Embryonic facial prominence (tissue), 1 donor: Measurements from ENCODE around the gene CLIP2.
"Not testable (repeated sequence)": the region's sequence is repeated elsewhere in the genome, so short reads cannot be mapped to it uniquely, and the experiment has no call there.

ENCODE experiments used
- DNase-seq: peaks from one replicate; pipeline ENCODE4 v3.0.0-alpha.2; 2016; ENCODE audit errors: extremely low spot score

CLIP2 gene

GRCh38 chr7:74297516-74298233 lies 8.5 kb downstream of the CLIP2 start:
- no peak for DNase-seq

GRCh38 chr7:74299401-74299800 lies 10.2 kb downstream of the CLIP2 start:
- no peak for DNase-seq

DNA sequence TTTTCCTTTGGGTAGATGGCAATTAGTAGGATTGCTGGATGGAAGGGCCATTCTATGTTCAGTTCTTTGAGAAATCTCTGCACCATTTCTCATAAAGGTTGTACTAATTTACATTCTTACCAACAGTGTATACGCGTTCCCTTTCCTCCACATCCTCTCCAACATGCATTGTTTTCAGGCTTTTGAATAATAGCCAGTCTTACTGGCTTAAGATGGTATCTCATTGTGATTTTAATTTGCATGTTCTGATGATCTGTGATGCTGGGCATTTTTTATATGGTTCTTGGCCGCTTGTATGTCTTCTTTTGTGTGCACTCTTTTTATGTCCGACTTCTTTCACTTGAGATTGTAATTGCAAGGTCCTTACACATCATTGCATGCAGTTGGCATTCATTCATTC lies 11.7 kb downstream of the CLIP2 start:
- no peak for DNase-seq

- no peak for DNase-seq
Observed at GRCh38 chr7:74302745-74303221, 13.6 kb downstream of the CLIP2 start.

- no peak for DNase-seq
Observed at GRCh38 chr7:74304550-74304949, 15.3 kb downstream of the CLIP2 start.

DNA sequence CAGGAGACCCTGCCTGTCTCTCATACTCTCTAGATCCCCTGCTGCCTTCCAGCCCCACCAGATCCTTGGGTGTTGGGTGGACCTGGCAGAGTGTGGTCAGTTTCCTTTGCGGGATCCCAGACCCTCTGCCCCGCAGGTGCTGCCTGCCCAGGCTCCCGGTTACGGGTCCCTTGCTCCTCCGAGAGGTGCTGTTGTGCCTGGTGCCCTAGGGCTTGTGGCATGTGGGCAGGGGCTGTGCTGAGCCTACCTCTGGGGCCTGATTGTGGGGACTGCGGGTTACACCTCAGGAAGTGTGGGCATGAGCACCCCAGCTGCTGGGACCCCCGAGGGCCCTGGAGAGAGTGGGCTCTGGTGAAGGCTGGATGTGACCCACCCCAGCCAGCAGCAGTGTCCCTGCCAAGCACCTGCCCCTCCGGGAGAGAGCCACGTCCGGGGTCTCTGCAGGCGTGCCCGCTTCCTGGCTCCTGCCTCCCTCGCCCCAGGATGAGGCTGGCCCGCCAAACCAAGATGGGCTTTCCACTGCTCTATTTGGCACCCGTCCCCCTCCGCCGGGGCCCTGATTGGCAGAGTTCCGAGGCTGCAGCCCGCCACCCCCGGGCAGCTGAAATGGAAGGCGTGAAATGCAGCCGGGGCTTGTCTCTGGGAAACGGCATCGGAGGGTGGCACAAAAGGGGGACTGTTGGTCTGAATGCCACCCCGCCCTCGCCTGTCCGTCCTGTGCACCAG lies 17.0 kb downstream of the CLIP2 start:
- DNase-seq = no peak

DNA sequence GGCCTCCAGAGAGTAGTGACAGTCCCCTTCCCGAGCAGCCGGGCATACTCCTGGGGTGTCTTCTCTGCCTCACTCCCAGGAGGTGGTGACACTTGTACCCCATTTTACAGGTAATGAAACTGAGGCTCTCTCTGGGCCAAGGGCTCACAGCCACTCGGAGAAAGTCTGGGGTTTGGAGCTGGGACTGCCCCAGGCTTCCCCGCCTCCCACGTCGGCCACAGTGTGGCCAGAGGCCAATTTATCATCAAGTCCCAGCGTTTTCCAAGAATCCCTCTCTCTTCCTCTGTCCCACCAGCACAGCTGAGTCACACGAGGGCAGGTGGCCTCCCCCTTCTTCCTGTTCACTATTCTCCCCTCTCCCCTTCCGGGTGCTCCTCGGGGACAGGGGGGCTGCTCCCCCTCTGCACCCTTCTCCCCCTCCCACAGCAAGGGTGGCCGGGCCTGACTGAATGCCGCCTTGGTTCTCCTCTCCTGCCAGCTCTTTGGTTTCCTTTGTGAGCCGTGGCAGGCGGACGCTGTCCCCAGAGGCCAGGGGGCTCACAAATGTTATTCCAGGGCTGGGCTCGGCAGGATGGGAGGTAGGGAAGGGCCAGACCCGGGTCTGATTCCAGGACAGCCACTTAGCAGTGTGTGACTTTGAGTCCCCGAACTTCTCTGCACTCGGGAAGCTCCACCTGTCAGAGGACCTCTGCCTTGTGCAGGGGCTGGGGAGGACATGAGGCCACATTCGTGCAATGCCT lies 17.7 kb downstream of the CLIP2 start:
- DNase-seq = no peak

DNA sequence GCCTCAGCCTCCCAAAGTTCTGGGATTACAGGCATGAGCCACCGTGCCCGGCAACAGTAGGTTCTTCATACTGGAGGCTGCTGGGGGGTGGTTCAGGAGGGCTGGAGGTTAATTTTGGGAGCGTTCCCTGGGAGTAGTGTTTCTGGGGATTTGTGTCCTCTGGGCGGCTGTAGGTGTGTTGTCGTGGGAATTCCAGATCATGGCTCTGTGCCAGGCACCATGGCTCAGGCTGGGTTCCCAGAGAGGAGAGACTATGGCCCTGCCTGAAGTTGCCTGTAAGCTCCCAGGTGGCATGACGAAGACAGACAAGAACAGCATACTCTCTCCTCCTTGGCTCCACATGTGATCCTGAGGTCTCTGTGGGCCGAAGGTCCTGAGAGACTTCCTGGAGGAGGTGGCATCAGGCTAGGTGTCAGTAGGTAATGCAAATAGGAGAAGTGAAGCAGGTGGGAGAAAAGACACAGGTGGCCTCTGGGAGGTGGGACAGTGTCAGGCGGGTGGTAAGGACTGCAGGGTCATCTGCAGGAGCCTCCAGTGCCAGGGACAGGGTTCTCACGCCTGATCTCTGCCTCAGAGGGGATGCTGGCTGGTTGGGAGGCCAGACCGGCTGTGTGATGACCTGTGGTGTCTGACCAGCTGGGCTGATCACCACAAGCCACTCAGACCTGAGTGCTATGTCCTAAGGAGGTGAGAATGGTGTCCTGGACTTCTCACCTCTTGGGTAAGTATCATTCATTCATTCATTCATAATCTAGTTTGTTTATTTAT lies 18.7 kb downstream of the CLIP2 start:
- no peak for DNase-seq

- no peak for DNase-seq
Observed at GRCh38 chr7:74309181-74309580, 20.0 kb downstream of the CLIP2 start.

GRCh38 chr7:74311305-74311744 lies 22.1 kb downstream of the CLIP2 start:
- DNase-seq = no peak

GRCh38 chr7:74312418-74313028 lies 23.3 kb downstream of the CLIP2 start:
- DNase-seq = no peak

DNA sequence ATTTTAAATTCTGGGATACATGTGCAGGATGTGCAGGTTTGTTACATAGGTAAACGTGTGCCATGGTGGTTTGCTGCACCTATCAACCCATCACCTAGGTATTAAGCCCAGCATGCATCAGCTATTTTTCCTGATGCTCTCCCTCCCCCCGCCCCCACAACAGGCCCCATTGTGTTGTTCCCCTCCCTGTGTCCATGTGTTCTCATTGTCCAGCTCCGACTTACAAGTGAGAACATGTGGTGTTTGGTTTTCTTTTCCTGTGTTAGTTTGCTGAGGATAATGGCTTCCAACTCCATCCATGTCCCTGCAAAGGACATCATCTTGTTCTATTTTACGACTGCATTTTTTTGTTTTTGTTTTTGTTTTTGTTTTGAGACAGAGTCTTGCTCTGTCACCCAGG lies 26.7 kb downstream of the CLIP2 start:
- DNase-seq = not testable (repeated sequence)

DNA sequence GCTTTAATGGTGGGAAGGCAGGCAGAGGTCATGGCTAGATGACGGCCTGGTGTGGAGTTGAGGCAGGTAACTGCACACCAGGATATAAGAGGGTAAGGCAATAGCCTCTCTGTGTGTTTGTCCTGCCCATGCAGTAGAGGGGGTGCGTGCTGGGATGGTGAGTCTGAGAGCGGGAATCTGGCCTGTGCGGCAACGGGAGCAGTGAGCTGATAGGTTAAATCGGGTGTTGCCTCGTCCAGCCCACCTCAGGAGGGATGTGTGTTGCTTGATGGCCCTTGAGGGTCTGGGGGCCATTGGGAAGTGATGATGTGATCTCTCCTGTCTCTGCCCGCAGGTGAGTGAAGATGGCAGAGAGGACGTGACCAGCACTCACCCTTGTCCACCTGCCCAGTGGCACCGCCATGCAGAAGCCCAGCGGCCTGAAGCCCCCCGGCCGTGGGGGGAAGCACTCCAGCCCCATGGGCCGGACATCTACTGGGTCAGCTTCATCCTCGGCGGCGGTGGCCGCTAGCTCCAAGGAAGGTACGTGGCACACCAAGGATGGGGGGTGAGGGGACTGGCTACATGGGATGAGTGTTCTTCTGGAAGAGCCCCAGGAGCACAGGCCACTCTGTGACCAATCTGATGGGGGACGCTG lies 28.1 kb downstream of the CLIP2 start:
- no peak for DNase-seq

- DNase-seq = no peak
Observed at GRCh38 chr7:74318043-74318442, 28.8 kb downstream of the CLIP2 start.

GRCh38 chr7:74320645-74321221 lies 31.5 kb downstream of the CLIP2 start:
- no peak for DNase-seq

GRCh38 chr7:74322892-74323291 lies 33.7 kb downstream of the CLIP2 start:
- not testable (repeated sequence) for DNase-seq

DNA sequence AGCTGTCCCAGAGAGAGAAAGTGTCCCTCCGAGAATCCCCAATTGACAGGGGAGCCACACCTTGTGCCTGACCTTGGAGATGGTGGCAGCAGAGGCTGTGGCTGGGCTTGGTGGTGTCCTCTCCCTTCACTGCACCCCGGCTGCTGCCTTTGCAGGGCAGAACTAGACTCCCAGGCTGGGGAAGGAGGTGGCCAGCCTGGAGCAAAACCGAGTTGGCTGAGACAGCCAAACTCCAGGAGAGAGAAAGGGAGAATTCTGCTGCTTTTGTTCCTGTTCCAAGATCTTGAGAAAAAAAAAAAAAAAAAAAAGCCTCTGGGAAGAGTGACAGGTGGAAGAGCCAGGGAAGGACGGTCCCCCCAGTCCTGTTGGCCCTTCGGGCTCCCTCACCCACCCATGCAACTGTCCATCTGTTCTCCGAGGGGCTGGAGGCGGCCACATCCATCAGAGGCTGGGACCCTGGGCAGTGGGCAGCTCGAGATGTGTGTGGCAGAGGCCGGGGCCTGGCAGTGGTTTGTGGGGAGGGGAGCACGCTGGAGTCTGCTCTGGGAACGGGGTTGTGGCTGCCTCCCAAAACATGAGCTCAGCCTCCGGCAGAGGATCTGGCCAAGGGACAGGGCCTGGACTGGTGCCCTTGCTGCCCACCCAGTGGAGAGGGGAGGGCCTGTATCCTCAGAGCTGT lies 35.5 kb downstream of the CLIP2 start:
- no peak for DNase-seq

DNA sequence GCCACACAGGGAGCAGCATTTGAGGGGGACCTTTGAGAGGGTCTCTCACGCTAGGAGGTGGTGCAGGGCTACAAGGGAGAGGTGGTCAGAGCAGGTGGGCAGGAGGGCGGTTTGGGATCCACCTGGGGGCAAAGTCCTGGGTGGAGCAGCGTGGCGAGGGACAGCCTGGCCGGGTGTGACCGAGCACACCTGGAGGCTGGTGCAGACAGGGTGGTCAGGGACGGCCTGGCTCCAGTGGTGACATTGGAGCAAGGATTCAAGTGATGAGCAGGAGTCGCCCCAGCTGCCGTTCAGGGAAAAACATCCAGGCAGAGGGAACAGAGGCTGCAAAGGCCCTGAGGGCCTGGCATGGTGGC lies 36.0 kb downstream of the CLIP2 start:
- no peak for DNase-seq

DNA sequence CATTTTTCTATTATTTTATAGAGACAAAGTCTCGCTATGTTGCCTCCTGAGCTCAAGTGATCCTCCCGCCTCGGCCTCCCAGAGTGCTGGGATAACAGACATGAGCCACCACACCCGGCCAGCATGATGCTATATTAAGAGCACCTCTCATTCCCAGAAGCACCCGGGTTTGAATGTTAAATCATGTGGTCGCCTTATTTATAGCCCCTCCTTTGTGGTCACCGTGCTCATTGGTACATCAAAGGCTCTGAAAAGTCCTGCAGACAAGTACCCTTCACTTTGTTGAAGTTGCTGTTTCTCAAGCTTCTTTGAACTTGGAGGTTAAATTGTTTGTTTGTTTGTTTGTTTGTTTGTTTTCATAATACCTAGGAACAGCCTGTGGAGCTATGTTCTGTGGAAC lies 40.0 kb downstream of the CLIP2 start:
- DNase-seq = no peak
